Ishikawa (cell line): ENCODE measurements around the gene ANO9.

Source experiments
- EGR1 ChIP-seq: IDR thresholded peaks from 2 replicates; pipeline ENCODE4 v1.6.1; 2012
- RAD21 ChIP-seq: IDR thresholded peaks from 2 replicates; pipeline ENCODE4 v1.6.1; 2012; ENCODE audit warnings: low read depth
- TAF1 ChIP-seq: IDR thresholded peaks from 2 replicates; pipeline ENCODE4 v1.6.1; 2012; ENCODE audit warnings: low read depth, mild to moderate bottlenecking
- USF1 ChIP-seq: IDR thresholded peaks from 2 replicates; pipeline ENCODE4 v1.6.1; 2012
- YY1 ChIP-seq: IDR thresholded peaks from 2 replicates; pipeline ENCODE4 v1.6.1; 2012; ENCODE audit warnings: low read depth
- TF ChIP-seq, protein P1 (sequence below): IDR thresholded peaks from 2 replicates; pipeline ENCODE4 v1.6.1; 2012
- TF ChIP-seq, protein P2 (sequence below): IDR thresholded peaks from 2 replicates; pipeline ENCODE4 v1.6.1; 2012; ENCODE audit warnings: low read depth, mild to moderate bottlenecking

- TF ChIP-seq USF1 (no peak), TAF1 (no peak), EGR1 (no peak), YY1 (no peak), RAD21 (no peak)
- TF ChIP-seq, protein P1, sequence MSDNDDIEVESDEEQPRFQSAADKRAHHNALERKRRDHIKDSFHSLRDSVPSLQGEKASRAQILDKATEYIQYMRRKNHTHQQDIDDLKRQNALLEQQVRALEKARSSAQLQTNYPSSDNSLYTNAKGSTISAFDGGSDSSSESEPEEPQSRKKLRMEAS: no peak
- TF ChIP-seq, protein P2, sequence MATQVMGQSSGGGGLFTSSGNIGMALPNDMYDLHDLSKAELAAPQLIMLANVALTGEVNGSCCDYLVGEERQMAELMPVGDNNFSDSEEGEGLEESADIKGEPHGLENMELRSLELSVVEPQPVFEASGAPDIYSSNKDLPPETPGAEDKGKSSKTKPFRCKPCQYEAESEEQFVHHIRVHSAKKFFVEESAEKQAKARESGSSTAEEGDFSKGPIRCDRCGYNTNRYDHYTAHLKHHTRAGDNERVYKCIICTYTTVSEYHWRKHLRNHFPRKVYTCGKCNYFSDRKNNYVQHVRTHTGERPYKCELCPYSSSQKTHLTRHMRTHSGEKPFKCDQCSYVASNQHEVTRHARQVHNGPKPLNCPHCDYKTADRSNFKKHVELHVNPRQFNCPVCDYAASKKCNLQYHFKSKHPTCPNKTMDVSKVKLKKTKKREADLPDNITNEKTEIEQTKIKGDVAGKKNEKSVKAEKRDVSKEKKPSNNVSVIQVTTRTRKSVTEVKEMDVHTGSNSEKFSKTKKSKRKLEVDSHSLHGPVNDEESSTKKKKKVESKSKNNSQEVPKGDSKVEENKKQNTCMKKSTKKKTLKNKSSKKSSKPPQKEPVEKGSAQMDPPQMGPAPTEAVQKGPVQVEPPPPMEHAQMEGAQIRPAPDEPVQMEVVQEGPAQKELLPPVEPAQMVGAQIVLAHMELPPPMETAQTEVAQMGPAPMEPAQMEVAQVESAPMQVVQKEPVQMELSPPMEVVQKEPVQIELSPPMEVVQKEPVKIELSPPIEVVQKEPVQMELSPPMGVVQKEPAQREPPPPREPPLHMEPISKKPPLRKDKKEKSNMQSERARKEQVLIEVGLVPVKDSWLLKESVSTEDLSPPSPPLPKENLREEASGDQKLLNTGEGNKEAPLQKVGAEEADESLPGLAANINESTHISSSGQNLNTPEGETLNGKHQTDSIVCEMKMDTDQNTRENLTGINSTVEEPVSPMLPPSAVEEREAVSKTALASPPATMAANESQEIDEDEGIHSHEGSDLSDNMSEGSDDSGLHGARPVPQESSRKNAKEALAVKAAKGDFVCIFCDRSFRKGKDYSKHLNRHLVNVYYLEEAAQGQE: no peak
Observed at GRCh38 chr11:376531-377173, 65.2 kb downstream of the ANO9 start.
